GM03348 (cell line): ENCODE measurements around the gene C3orf22.
"Not testable (repeated sequence)": the region's sequence is repeated elsewhere in the genome, so short reads cannot be mapped to it uniquely, and the experiment has no call there.

Experiments used
- DNase-seq: peaks from one replicate; pipeline ENCODE4 v3.0.0; 2012; ENCODE audit warnings: low spot score

C3orf22 gene

DNA sequence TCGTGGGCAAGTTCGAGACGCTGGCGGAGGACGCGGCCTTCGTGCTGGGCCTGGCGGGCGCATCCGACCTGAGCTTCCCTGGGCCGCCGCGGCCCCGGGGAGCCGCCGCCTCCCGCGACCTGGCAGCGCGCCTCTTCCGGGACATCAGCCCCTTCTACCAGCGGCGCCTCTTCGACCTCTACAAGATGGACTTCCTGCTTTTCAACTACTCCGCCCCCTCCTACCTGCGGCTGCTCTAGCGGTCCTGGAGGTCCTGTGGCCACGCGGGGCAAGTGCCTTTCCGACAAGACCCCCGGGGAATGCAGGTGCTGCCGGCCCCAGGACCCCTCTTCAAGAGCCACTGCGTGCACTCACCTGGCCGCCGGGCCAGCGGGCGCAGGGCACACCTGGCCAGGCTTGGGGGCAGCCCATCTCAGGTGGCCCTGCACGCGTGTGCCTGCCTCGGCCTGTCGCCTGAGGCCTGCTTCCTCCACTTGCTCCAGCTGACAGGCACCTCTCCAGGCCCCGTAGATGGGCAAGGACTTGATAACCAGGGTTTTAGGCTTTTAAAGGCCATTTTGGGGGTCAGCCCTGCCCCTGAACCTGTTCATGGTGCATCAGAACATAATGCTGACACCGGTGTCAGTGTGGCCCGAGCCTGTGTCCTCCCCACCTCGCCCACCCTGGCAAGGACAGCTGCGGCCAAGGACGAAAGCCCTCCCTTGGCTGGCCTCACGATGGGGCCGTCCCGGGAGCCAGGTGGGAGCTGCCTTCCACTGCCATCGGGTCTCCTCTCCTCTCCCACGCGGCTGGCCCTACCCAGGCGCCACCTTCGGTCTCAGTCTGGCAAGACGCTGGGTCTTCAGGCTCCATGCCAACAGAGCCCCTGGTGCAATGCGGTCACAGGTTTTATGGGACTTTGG lies 16.1 kb downstream of the C3orf22 start:
- no peak for DNase-seq

DNA sequence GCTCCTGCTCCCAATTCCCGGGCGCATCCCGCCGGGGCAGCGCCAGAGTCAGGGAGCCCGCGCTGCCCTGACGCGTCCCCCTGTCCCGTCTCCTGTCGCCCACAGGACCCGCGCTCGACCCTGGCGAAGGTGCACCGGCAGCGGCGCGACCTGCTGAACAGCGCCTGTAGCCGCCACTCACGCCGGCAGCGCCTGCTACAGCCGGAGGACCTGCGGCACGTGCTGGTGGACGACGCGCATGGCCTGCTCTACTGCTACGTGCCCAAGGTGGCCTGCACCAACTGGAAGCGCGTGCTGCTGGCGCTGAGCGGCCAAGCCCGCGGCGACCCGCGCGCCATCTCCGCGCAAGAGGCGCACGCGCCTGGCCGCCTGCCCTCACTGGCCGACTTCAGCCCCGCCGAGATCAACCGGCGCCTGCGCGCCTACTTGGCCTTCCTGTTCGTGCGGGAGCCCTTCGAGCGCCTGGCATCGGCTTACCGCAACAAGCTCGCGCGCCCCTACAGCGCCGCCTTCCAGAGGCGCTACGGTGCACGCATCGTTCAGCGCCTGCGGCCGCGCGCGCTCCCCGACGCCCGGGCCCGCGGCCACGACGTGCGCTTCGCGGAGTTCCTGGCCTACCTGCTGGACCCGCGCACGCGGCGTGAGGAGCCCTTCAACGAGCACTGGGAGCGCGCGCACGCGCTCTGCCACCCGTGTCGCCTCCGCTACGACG lies 16.9 kb downstream of the C3orf22 start:
- DNase-seq = no peak

DNA sequence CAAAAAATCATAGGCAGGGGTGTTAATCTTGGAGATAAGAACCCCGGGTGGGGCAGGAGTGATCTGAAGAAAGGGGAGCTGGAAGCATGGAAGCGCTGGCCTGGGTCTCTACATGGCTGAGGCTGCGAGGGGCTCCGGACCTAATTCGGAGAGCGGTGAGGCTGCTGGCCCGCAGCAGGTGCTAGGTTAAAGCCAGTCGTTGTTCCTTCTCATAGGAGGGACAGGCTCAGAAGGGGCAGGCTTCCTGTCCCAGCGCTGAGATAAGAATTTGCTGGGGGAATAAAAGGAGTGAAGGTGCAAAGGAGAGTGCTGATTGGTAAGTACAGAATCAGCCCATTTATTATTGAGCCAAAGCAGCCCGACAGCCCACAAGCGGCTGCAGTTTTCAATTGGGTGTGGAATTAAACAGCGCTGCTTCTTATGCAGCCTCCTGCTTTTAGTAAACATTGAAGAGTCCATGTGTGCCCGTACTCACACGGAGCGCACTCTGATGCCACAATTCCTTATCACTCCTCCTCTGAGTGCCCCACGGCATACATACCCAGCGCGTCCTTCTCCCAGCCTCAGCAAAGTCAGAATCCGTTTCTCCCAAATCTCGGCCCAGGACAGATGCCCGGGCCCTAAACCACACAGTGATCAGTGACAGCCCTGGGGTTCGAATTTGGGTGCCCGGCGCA lies 17.6 kb downstream of the C3orf22 start:
- DNase-seq = no peak

DNA sequence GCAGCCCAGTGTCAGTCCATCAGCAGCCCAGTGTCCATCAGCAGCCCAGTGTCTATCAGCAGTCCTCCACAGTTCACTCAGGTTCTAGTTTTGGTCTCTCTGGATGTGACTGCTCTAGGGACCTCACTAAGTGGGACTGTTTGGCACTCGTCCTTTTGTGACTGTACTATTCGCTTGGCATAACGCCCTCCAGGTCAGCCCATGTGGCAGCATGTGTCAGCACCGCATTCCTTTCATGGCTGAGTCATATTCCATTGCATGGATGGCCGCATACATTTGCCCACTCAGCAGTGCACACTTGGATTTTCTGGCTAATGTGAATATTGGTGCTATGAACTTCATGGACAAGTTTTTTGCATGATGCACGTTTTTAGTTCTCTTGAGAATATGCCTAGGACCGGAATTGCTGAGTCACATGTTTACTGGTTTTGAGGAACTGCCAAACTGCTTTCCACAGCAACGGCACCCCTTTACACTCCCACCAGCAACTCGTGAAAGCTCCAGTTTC lies 18.3 kb downstream of the C3orf22 start:
- DNase-seq = peak; percentile 89

DNA sequence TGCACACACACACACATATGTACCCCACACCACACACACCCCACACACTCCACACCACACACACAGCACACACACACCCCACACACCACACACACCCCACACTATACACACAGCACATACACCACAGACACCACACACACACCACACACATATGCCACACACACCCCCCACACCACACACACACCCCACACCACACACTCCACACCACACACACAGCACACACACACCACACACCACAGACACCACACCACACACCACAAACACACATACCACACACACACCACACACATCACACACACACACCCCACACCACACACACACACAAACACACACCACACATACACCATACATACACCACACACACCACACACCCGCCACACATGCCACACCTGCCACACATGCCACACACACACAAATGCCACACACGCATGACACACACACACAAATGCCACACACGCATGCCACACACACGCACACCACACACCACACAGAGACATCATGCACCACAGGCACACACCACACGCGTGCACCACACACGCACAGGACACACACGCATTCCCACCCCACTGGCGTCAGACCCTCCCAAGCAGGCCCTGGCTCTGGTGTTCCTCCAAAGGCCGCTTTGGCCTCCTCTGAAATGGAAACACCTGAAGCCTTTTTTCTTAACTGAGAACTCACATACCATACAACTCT lies 19.0 kb downstream of the C3orf22 start:
- no peak for DNase-seq

DNA sequence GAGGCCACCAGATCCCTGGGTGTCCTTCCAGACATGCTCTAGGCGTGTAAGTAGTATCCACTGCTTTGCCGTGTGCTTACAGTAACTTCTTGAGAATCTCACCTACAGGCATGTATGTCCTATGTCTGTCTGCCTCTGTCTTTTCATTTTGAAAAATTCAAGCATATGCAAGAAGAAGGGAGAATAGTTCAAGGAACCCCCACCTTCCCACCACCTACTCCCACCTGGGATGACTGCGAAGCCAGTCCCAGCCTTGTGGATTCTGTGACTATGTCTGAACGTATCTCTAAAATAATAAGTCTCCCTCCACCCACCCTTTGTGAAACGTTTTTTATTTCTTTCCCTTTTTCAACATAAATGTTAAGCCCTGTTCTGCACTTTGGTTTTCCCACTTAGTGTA lies 19.8 kb downstream of the C3orf22 start:
- DNase-seq = no peak

DNA sequence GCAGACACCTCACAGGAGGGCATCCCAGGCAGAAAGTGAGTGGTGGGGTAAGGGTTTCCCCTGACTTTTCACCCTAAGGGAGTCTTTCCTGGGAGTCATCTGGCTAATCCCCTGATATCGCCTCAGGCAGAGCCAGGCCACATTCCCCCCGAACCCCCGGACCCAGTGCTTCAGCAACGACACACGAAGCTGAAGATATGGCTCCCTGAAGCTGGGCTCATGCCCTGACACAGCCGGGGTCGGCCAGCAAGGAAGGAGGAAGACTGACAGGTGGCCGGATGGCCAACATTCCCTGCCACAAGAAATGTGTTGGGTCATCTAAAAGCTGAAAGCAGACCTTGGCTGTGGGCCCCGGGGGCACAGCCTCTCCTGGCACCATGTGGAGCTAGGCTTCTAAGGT lies 20.4 kb downstream of the C3orf22 start:
- no peak for DNase-seq

DNA sequence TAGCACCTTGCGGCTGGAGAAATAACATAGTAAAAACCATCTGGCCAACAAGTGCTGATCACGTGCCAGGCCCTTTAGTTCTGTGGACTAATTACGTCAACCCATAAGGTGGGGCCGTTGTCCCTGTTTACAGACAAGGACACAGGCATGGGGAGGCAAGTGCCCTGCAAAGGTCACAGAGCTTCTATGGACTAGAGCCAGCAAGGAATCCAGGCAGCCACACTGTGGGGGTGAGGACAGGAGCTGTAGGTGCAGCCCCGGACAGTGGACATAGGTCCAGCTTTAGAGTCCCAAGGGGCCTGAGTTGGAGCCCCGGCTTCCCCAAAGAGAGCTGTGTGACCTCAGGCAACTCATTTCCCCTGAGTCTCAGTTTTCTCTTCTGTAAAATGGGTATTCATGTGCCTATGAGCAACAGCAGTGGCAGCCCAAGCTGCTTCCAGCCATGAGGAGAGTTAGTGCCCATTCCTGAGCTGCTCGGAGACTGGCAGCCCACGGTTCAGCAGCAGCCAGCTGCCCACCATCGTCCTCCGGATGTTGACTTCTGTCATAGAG lies 20.9 kb downstream of the C3orf22 start:
- DNase-seq = no peak

DNA sequence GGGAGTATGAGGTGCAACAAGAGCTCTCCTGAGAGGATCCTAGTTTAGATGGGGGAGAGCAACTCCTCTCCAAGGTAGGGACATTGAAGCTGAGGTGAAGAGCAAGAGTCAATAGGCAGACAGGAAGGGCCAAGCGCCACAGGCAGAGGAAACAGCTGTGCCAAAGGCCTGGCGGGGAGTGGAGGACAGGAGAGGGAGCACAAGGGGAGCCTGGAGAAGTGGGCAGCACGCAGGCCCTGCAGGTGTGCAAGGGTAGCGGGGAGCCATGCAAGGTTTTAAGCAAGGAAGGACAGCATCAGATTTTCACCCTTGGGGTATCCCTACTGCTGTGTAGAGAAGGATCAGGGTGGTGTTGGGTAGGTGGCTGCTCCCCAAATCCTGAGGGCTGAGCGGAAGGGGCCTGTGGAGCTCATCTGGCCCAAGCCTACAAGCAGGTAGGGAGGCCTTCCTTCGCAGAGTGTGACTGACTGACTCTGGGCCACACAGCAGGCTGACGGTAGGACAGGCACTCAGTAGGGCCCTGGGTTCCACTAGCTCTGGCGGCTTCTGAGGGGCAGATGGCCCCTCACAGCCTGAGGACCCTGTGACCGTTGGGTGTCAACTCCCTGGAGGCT lies 21.5 kb downstream of the C3orf22 start:
- DNase-seq = no peak

DNA sequence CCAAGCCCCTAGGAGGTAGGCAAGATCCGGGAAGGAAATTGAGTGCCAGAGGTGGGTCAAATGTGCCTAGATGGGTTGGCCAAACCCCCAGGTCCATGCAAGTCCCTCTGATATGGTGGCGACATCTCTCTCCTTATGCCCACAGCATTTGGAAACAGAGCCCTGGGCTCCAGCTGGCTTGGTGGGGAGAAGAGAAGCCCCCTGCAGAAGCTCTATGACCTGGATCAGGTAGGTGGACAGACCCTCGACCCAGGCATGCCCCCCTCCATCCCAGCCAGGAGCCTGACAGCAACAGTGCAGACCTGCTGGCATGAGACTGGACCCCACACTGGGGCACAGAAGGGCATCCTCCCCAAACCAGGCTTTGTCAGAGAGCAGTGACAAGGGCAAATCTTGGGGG lies 22.6 kb downstream of the C3orf22 start:
- no peak for DNase-seq

DNA sequence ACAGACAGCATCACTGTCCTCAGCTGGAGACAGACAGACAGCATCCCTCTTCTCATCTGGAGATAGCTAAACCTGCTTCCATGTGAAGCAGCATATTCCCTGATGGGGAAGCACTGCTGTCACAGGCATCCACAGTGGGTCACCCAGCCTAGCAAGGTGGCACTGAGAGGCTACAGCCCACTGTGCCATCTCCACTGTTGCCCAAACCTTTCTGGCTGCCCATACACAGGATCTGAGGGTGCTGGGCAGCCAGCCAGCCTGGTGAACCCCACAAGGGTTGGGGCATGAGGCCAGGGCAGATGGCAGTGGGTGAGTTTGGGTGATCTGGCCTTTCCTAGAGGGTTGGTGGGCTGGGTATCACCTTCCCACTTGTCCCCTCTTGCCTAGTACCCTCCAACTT lies 23.1 kb downstream of the C3orf22 start:
- DNase-seq = no peak

DNA sequence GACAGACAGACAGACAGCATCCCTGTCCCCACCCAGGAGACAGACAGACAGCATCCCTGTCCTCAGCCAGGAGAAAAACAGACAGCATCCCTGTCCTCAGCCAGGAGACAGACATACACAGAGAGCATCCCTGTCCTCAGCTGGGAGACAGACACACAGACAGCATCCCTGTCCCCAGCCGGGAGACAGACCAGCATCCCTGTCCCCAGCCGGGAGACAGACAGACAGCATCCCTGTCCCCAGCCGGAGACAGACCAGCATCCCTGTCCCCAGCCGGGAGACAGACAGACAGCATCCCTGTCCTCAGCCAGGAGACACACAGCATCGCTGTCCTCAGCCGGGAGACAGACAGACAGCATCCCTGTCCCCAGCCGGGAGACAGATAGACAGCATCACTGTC lies 24.0 kb downstream of the C3orf22 start:
- DNase-seq = not testable (repeated sequence)

DNA sequence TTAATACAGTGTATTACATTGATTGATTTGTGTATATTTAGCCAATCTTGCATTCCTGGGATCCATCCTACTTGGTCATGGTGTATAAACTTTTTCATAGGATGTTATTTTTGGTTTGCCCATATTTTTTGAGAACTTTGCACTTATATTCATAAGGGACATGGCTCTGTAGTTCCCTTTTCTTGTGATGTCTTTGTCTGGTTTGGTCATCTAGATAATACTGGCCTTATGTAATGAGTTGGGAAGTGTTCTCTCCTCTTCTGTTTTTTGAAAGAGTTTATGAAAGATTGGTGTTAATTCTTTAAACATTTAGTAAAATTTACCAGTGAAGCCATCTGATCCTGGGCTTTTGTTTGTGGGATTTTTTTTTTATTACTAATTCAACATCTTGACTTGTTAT lies 25.2 kb downstream of the C3orf22 start:
- DNase-seq = no peak

DNA sequence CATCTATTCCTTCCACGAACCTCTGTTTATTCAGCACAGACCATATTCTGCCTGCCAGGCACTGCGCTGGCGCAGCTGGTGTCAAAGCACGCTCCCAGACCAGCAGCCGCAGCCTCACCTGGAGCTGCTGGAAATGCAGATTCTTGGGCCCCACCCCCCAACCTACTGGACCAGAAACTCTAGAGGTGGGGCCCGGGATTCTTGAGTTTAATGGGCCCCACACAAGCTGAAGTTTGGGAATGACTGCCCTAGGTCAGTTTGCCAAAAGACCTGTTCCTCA lies 27.7 kb downstream of the C3orf22 start:
- DNase-seq = no peak

DNA sequence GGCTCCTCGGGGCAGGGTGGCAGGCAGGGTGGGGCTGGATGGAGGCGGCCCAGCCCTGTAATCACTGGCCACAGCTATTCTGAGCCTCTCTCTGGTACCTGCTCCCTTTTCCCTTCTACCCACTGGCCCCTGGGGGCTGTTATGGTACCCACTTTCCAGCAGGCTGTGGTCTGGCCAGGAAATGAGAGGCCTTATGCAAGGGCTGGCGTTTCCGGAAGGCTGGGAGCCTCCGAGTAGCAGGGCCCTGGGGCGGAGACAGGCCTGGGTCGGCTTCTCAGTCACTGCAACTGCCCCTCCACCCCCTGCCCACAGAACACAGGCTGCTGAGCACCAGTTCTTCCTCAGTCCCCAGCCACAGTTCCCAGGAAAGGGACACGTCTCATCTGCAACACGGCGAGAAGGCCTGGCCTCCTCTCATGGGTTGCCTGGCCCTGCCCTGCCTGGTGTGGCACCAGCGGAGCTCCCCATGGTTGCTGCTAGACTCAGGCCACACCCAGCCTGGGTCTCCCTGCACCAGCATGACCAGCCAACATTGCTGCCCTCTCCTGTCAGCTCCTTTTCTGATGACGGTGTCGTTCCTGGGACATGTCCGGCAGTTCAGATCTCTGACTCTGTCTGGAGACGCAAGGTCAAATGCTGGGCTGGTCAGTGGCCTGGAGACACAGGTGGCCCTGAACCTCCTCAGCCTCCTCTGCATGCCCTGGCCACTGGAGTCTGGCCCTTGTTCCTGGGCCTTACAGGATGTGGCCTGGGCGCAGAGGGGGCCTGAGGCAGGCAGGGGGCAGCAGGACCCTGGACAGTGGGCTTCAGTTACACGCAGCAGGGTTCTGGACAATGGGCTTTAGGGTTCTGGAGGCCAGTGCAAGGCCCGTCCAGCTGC lies 28.3 kb downstream of the C3orf22 start:
- no peak for DNase-seq

DNA sequence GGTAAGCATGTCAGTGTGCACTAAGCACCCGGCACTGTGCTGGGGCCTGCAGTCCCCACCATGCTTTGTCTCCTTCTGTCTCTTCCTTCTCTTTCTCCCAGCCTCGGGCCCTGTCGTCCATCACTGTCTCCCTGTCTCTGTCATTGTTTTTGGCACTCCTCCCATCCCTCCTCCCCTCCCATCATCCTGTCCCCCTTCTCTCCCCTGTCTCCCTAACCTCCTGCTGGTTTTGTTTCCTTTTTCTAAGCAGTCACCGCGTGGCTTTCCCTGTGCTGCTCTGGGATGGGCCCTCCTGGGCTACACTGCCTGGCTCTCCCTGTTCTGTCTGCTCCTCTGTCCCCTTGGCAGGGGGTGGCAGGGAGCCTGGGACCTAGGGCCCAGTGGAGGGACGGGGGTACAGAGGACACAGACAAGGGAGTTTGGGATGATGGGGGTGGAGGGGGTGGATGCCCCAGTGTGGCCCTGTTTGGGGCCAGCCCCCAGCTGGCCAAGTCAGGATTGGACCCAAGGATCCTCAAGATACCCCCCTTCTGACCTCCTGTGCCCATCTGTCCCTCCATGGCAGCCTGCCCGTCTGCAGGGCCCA lies 29.1 kb downstream of the C3orf22 start:
- DNase-seq = no peak

DNA sequence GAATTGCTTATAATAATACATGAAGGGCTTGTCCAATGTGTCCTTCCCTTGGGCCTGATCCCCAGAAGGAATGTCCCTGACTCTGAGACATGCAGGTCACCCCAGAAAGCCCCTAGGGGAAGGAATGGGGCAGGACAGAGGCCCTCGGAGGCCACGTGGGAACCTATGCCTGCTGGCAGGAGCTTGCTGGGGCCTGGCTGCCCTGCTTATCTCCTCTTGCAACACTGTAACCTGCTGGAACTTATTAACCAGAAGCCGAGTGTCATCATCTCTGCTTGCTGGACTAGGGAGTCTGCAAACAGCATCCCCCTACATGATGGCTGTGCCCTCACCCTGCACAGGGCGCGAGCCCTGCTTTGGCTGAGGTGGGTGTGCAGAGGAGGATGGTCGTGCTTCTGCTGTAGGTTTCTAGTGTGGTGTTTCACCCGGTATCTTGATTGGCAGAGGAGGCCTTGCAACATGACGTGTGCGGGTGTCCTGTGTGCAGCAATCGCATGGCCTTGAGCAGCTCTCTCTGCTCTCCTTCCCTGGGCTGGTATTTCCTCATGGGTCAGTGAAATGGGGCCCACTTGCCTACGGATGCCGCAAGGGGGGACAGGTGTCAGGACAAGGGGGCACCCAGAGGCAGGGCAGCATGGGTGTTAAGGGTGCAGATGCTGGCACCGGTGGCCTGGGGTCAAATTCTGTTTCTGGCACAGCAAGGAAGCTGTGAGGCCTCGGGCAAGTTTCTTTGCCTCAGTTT lies 29.8 kb downstream of the C3orf22 start:
- peak; percentile 41 for DNase-seq

DNA sequence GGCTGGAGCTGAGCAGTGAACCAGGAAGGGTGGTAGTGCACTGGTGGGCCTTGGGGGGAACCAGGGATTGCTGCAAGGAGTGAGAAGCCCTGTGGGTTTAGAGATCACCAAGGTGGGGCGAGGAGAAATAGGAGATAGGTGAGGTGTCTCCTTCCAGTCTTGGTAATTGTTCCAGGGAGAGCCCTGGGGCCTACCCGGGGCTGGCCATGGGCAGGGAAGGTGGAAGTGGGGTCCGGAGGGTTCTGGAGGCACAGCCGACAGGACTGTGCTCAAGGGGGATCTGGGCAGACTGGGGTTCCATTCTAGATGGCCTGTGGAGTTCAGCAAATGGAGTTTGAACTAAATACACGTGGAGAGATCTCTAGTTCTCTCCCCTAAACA lies 30.3 kb downstream of the C3orf22 start:
- DNase-seq = no peak

DNA sequence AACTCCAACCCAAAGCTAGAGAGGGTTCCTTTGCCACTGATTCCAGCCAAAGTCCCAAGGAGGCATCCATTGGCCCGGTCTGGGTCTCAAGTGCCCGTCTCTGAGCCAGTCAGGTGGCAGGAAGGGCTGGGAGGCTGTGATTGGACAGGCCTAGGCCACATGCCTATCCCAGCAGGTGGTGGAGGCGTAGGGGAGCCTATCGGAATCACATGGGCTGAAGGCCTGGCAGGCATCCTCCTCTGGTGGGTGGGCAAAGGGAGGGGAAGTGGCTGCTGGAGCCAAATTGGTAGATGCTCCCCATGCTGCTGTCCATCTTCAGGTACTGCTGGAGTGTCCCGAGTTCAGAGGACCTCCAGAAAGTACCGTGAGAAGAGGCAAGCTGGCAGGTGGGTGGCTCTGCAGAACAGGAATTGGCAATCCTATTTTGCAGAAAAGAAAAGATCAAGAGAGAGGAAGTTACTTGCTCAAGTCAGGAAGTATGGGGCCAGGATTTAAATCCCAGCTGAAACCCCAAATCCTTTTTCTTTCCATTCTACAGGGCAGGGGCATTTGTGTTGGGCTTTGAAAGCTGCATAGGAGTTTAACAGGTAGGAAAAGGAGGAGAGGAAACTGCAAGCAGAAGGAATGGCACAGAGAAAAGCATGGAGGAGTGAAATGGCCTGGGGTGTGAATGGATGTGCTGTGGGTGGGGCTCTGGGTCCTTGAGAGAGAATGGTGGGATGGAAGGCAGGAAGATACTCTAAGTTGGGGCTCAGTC lies 31.1 kb downstream of the C3orf22 start:
- DNase-seq = no peak
